HG03457 (cell line): Measurements from ENCODE around the gene VWA3A.
"Not testable (repeated sequence)": the region's sequence is repeated elsewhere in the genome, so short reads cannot be mapped to it uniquely, and the experiment has no call there.

ENCODE experiments used
- ATAC-seq: cut with Tn5 transposase; IDR thresholded peaks from one replicate; pipeline ENCODE4 v1.9.1; 2021; ENCODE audit warnings: moderate number of reproducible peaks; ENCODE audit not compliant: unreplicated experiment

The VWA3A gene

GRCh38 chr16:22092143-22092933 lies at the start of gene VWA3A:
Gene VWA3A (plus strand): TSS chr16:22092541. CDS start chr16:22092638, 97 bp downstream.
- ATAC-seq: no peak

- not testable (repeated sequence) for ATAC-seq
Observed at GRCh38 chr16:22043882-22044281, 48.5 kb upstream of the VWA3A start.

- not testable (repeated sequence) for ATAC-seq
Observed at GRCh38 chr16:22045888-22046287, 46.5 kb upstream of the VWA3A start.

GRCh38 chr16:22050963-22051362 lies 41.4 kb upstream of the VWA3A start:
- no peak for ATAC-seq

- no peak for ATAC-seq
Observed at GRCh38 chr16:22052980-22053379, 39.4 kb upstream of the VWA3A start.

GRCh38 chr16:22053921-22054341 lies 38.4 kb upstream of the VWA3A start:
- ATAC-seq: no peak

- ATAC-seq: no peak
Observed at GRCh38 chr16:22054847-22055590, 37.3 kb upstream of the VWA3A start.

- ATAC-seq: no peak
Observed at GRCh38 chr16:22055881-22056280, 36.5 kb upstream of the VWA3A start.

- no peak for ATAC-seq
Observed at GRCh38 chr16:22063888-22064467, 28.4 kb upstream of the VWA3A start.

GRCh38 chr16:22065252-22065651 lies 27.1 kb upstream of the VWA3A start:
- ATAC-seq: no peak

GRCh38 chr16:22070361-22071330 lies 21.7 kb upstream of the VWA3A start:
- ATAC-seq: no peak

- no peak for ATAC-seq
Observed at GRCh38 chr16:22071331-22071910, 20.9 kb upstream of the VWA3A start.

- no peak for ATAC-seq
Observed at GRCh38 chr16:22073350-22073749, 19.0 kb upstream of the VWA3A start.

- ATAC-seq: no peak
Observed at GRCh38 chr16:22075043-22075757, 17.1 kb upstream of the VWA3A start.

GRCh38 chr16:22075776-22076175 lies 16.6 kb upstream of the VWA3A start:
- ATAC-seq: no peak

GRCh38 chr16:22077700-22078313 lies 14.5 kb upstream of the VWA3A start:
- ATAC-seq: no peak

GRCh38 chr16:22078656-22079055 lies 13.7 kb upstream of the VWA3A start:
- no peak for ATAC-seq

GRCh38 chr16:22081050-22081449 lies 11.3 kb upstream of the VWA3A start:
- no peak for ATAC-seq

GRCh38 chr16:22086440-22086839 lies 5.9 kb upstream of the VWA3A start:
- ATAC-seq: no peak
